ENCODE measurements around the gene TICAM2. TPM values are rescaled to one million over a fixed set of nuclear protein-coding genes. Genes with fewer than 3 reads are reported as not detected.

The TICAM2 gene
- total and polyA plus RNA-seq, 2 of the 8 experiments (the other 6 are each of a cell fraction or from before 2014, with no cell fraction given) = 0.02 TPM; not detected in 1

DNA sequence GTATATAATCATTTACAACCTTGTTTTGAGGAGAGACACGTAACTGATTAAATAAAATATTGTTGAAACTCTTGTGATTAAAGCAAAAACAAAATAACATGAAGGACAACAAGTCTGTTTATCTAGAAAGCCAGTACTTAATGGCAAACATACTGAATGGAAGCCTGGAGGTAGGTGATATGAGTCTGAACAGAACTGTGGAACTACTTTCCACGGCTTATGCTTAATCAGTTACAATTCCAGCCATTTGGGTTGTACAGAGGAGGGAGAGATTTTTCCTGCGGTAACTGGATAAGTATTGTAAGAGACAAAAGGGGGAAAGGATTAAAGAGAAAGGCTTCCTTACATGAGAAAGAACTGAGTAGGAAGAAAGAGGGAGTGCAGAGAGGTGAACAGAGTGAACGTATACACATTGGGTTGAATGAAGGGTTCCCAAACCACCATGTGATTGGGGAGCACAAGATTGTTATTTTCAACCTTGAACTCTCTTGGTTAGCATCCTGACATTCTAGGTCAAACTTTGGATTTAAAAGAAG lies 19.2 kb upstream of the TICAM2 start:
- Histone ChIP-seq H3K4me2 (ENCODE audit: insufficient read depth in 1 of 2, low read depth in 2 of 2, low read length in 2 of 2) (no peak overlapping the region), H3K27me3 (replicated peaks in 1 of 4; ENCODE audit: control insufficient read depth in 3 of 4, extremely low read depth in 1 of 4, insufficient read depth in 3 of 4, low read length in 3 of 4) (no peaks in the 10 kb centered on the region), H2BK120ac (replicated peaks; ENCODE audit: low read depth, low read length) (no peak overlapping the region), H2AK5ac (ENCODE audit: low read depth, low read length) (no peak overlapping the region), H3K4ac (replicated peaks; ENCODE audit: insufficient read length, low read depth, low read length) (no peak overlapping the region), H2BK15ac (ENCODE audit: low read length) (no peak overlapping the region), H3K36me3 (ENCODE audit: control insufficient read depth in 2 of 4, insufficient read depth in 4 of 4, low read length in 3 of 4) (peaks cover 0 to 31% (median 17%) of the 10 kb centered on the region in 4 experiments; a peak in 6 of 8 replicates), H4K20me1 (replicated peaks in 1 of 2; ENCODE audit: control insufficient read depth in 1 of 2, insufficient read depth in 2 of 2, low read length in 2 of 2) (peaks cover 5 to 8% of the 10 kb centered on the region in 2 experiments), H3K56ac (replicated peaks; ENCODE audit: insufficient read length, low read depth, low read length) (no peak overlapping the region), H2BK12ac (ENCODE audit: low read depth, low read length) (no peak overlapping the region), H3K4me3 (ENCODE audit: extremely low read depth in 1 of 4, insufficient read depth in 2 of 4, low read depth in 3 of 4, low read length in 4 of 4) (no peak overlapping the region), H3K27ac (ENCODE audit: low read depth, low read length) (no peak overlapping the region), H3K23me2 (ENCODE audit: low read depth, low read length) (peaks cover 6% of the 10 kb centered on the region; the same call in 1 of the 2 replicates), H4K8ac (ENCODE audit: extremely low read depth, insufficient read depth, low read length) (no peak overlapping the region), H3K14ac (ENCODE audit: insufficient read length) (no peak overlapping the region), H4K5ac (ENCODE audit: insufficient read length, low read depth, low read length) (no peak overlapping the region), H3K23ac (ENCODE audit: insufficient read length) (no peak overlapping the region), H3K4me1 (replicated peaks in 1 of 4; ENCODE audit: control insufficient read depth in 3 of 4, insufficient read depth in 4 of 4, low read length in 3 of 4) (no peaks in the 10 kb centered on the region; a peak in 2 of 7 replicates), H2AFZ (ENCODE audit: low read length) (no peak overlapping the region), H4K91ac (replicated peaks; ENCODE audit: insufficient read length, low read length) (no peak overlapping the region), H3K79me2 (ENCODE audit: control insufficient read depth in 1 of 2, insufficient read depth in 2 of 2, low read length in 2 of 2) (peaks cover 7 to 52% of the 10 kb centered on the region in 2 experiments), H2BK20ac (ENCODE audit: low read length) (no peak overlapping the region), H3K79me1 (ENCODE audit: low read depth, low read length) (peaks cover 2% of the 10 kb centered on the region; the same call in 1 of the 2 replicates), H3K9ac (replicated peaks in 1 of 4; ENCODE audit: extremely low read depth in 1 of 4, low read depth in 3 of 4, low read length in 3 of 4) (no peak overlapping the region), H3K9me3 (ENCODE audit: insufficient read depth in 2 of 2, low read depth in 1 of 2, low read length in 1 of 2) (no peaks in the 10 kb centered on the region), H2BK5ac (ENCODE audit: low read depth, low read length) (no peak overlapping the region), H3K18ac (ENCODE audit: extremely low read depth, low read length) (no peak overlapping the region)
- CTCF ChIA-PET (ENCODE audit: partially characterized antibody) = interaction anchor here (1.0 kb wide), 1 partner anchor 210 kb away, joined by 3 read pairs; no protein-coding TSS in a partner anchor
- POLR2A ChIA-PET (ENCODE audit: partially characterized antibody) = no interaction called here
- FAIRE-seq (no peak), DNase-seq (ENCODE audit: low read depth in 1 of 2, low spot score in 2 of 2) (no peak)
- 89% methylated on average over 4 of the region's 4 CpGs; no CpG with 5 or more reads in 1 of the 2 experiments for WGBS, 2 experiments (ENCODE audit: extremely low coverage in 1 of 2, insufficient coverage in 1 of 2, insufficient read length in 1 of 2, insufficient replicate concordance in 2 of 2, low coverage in 1 of 2, low lambda C conversion rate in 2 of 2, missing lambda C conversion rate in 1 of 2)
- no peak for TF ChIP-seq POLR2AphosphoS5 (IDR thresholded peaks at IDR 0.05; ENCODE audit: low read depth, low read length)
- no peak for TF ChIP-seq HDAC2 (IDR thresholded peaks at IDR 0.05; ENCODE audit: borderline replicate concordance in 1 of 2, low read depth in 2 of 2, low read length in 2 of 2)
- no peak for TF ChIP-seq MAFK (IDR thresholded peaks at IDR 0.05; ENCODE audit: low read depth, low read length)
- no peak for TF ChIP-seq CEBPB (IDR thresholded peaks at IDR 0.05; ENCODE audit: low read depth, low read length)
- TF ChIP-seq SAP30 (IDR thresholded peaks at IDR 0.05; ENCODE audit: insufficient read depth, insufficient replicate concordance, low read length) = no peak
- TF ChIP-seq TAF1 (IDR thresholded peaks at IDR 0.05; ENCODE audit: low read depth, low read length) = no peak
- TF ChIP-seq KDM5A (IDR thresholded peaks at IDR 0.05; ENCODE audit: low read length) = no peak
- TF ChIP-seq SP1 (IDR thresholded peaks at IDR 0.05; ENCODE audit: low read depth, low read length) = no peak
- TF ChIP-seq BCL11A (IDR thresholded peaks at IDR 0.05; ENCODE audit: low read depth in 2 of 2, low read length in 2 of 2) = no peak
- TF ChIP-seq E2F6 (IDR thresholded peaks at IDR 0.05) = no peak
- TF ChIP-seq RBBP5 (IDR thresholded peaks at IDR 0.05; ENCODE audit: borderline replicate concordance, low read depth, low read length) = no peak
- no peak for TF ChIP-seq FOSL1 (IDR thresholded peaks at IDR 0.05; ENCODE audit: insufficient read depth, low read depth, low read length)

Measured in H1 (cell line).